22Rv1 (cell line): ENCODE data around the gene RPS6KC1.

Experiments
- ZFX ChIP-seq: fragments of 450-650 bp; IDR thresholded peaks from 2 replicates; pipeline ENCODE4 v1.6.1; 2017; ENCODE audit warnings: antibody characterized with exemption, borderline replicate concordance
- TF ChIP-seq, protein P1 (sequence below): fragments of 450-650 bp; IDR thresholded peaks from 2 replicates; pipeline ENCODE4 v1.5.1; 2017; ENCODE audit warnings: mild to moderate bottlenecking

GRCh38 chr1:213180833-213181232 is 129.8 kb downstream of the RPS6KC1 start:
- TF ChIP-seq, protein P1, sequence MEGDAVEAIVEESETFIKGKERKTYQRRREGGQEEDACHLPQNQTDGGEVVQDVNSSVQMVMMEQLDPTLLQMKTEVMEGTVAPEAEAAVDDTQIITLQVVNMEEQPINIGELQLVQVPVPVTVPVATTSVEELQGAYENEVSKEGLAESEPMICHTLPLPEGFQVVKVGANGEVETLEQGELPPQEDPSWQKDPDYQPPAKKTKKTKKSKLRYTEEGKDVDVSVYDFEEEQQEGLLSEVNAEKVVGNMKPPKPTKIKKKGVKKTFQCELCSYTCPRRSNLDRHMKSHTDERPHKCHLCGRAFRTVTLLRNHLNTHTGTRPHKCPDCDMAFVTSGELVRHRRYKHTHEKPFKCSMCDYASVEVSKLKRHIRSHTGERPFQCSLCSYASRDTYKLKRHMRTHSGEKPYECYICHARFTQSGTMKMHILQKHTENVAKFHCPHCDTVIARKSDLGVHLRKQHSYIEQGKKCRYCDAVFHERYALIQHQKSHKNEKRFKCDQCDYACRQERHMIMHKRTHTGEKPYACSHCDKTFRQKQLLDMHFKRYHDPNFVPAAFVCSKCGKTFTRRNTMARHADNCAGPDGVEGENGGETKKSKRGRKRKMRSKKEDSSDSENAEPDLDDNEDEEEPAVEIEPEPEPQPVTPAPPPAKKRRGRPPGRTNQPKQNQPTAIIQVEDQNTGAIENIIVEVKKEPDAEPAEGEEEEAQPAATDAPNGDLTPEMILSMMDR: no peak
- TF ChIP-seq ZFX: no peak
